ENCODE measurements around the gene SKOR2.

The SKOR2 gene

DNA sequence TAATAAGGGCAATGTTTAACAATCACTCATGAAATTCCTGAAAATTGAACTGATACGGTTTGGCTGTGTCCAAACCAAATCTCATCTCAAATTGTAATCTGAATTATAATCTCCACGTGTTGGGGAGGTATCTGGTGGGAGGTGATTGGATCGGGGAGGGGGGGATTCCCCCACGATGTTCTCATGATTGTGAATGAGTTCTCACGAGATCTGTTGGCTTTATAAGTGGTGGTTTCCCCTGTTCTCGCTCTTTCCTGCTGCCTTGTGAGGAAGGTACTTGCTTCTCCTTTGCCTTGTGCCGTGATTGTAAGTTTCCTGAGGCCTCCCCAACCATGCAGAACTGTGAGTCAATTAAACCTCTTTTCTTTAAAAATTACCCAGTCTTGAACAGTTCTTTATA, 34.0 kb upstream of the SKOR2 start:
- in situ Hi-C loops (cut with HindIII; ENCODE audit: low sequenced_read_pairs): no loop called here
- H3K4me3 ChIP-seq (ENCODE audit: low read depth, low read length): no peak overlapping the region
- DNase-seq (ENCODE audit: low read depth): no peak
- TF ChIP-seq, protein P1, sequence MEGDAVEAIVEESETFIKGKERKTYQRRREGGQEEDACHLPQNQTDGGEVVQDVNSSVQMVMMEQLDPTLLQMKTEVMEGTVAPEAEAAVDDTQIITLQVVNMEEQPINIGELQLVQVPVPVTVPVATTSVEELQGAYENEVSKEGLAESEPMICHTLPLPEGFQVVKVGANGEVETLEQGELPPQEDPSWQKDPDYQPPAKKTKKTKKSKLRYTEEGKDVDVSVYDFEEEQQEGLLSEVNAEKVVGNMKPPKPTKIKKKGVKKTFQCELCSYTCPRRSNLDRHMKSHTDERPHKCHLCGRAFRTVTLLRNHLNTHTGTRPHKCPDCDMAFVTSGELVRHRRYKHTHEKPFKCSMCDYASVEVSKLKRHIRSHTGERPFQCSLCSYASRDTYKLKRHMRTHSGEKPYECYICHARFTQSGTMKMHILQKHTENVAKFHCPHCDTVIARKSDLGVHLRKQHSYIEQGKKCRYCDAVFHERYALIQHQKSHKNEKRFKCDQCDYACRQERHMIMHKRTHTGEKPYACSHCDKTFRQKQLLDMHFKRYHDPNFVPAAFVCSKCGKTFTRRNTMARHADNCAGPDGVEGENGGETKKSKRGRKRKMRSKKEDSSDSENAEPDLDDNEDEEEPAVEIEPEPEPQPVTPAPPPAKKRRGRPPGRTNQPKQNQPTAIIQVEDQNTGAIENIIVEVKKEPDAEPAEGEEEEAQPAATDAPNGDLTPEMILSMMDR (IDR thresholded peaks at IDR 0.05; ENCODE audit: low read depth, low read length, missing control alignments): no peak

DNA sequence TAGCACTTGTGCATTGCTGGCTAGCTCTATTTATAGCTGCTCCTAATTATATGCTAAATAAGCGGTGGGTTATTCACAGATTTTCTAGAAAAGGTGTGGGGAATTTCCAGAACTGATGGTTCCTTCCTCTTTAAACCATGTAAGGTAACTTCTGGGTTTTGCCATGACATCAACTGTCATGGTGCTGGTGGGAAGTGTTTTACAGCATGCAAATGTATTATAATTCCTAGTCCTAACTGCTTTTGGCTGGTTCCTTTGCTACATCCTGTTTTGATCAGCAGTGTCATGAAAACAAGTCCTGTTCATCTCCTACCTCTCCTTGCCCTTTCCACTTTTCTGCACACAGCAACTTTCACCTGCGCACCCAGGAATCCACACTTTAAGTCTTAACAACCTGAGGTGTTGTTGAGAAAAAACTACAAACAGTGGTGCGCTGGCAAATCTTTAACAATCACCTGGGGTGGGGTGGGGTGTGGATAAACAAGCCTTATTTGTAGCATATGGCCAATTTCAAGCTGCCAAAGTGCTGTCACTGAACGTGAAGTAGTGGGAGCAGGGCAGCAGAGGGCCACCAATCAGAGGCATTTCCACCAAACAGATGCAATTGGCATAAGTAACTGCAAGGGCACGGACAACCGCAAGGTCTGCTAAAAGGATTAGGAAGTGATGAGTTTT, 33.4 kb upstream of the SKOR2 start:
- TF ChIP-seq, protein P1 (IDR thresholded peaks at IDR 0.05; ENCODE audit: low read depth, low read length, missing control alignments): no peak
- in situ Hi-C loops (cut with HindIII; ENCODE audit: low sequenced_read_pairs): no loop called here
- no peak overlapping the region for H3K4me3 ChIP-seq (ENCODE audit: low read depth, low read length)
- no peak for DNase-seq (ENCODE audit: low read depth)

DNA sequence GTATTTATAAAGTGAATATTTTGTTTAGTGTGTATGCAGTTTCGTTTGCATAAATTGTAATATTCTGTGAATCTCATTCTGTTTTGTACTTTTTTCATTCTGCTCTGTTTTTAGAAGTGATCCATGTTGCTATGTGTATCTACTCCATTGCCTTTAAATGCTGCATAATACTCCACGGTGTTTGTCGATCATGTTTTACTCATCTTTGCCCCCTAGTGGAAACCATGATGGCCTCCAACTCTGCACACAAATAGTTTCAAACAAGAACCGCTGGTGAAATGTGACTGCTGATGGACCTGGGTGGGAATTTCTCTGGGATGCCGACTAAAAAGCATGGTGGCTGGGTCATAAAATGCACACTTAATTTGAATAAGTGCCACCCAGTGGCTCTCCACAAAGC, 32.0 kb upstream of the SKOR2 start:
- in situ Hi-C loops (cut with HindIII; ENCODE audit: low sequenced_read_pairs): no loop called here
- no peak for DNase-seq (ENCODE audit: low read depth)
- H3K4me3 ChIP-seq (ENCODE audit: low read depth, low read length): no peak overlapping the region
- TF ChIP-seq, protein P1 (IDR thresholded peaks at IDR 0.05; ENCODE audit: low read depth, low read length, missing control alignments): peak; percentile 54

DNA sequence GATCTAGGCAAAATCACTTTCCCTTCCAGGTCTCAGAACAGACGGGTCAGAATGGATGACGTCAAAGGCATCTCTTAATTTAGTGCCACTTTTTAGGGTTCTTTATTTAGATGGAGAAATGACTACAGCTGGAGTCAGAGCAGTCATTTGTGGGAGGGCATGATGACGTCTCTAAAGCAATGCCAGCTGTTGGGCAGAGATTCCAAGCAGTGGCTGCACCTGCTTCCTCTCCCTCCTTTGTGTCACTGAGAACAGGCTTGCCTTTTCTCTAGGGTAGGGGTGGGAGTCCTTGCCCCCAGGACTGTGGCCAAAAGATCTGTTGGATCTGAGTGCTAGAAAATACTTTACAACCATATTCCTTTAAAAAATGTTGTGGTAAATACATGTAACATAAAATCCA, 28.7 kb upstream of the SKOR2 start:
- H3K4me3 ChIP-seq (ENCODE audit: low read depth, low read length): no peak overlapping the region
- in situ Hi-C loops (cut with HindIII; ENCODE audit: low sequenced_read_pairs): no loop called here
- TF ChIP-seq, protein P1 (IDR thresholded peaks at IDR 0.05; ENCODE audit: low read depth, low read length, missing control alignments): no peak
- DNase-seq (ENCODE audit: low read depth): no peak

DNA sequence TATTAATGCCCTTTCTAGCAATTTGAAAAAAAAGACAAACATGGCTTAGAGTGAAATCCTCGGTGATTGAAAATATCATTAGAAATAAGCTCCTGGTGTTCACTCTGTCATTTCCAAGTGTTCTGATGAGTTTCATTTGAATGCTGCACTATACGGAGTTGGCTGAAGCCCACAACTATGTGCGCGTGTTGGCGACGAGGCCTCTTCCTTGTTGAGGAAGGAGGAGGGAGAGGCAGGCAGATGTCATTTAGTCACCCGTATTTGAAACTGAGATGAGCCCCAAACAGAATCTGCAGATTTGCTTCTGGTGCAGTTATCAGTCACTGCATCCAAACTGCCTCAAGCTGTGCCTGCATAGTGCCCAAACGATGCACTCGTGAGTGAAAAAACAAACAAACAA, 23.5 kb upstream of the SKOR2 start:
- in situ Hi-C loops (cut with HindIII; ENCODE audit: low sequenced_read_pairs): no loop called here
- no peak overlapping the region for H3K4me3 ChIP-seq (ENCODE audit: low read depth, low read length)
- no peak for DNase-seq (ENCODE audit: low read depth)
- TF ChIP-seq, protein P1 (IDR thresholded peaks at IDR 0.05; ENCODE audit: low read depth, low read length, missing control alignments): no peak

DNA sequence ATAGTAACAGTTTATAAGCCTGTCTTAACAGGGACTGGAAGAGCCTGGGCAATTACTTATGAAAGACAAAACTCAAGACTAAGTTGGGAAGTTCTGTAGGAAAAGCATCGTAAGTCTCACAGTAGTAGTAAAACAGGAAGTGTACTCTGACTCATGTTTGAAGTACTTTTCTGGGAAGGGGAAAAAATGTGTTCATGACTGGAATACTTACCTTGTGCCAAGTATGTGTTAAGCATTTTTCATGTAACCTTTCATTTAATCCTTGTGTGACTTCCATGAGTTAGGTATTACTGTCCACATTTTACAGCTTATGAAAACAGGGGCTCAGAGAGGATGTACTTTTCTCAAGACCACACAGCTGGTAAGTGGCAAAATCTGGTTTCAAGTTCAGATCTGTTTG, 13.7 kb upstream of the SKOR2 start:
- DNase-seq (ENCODE audit: low read depth): peak; percentile 28
- no peak overlapping the region for H3K4me3 ChIP-seq (ENCODE audit: low read depth, low read length)
- TF ChIP-seq, protein P1 (IDR thresholded peaks at IDR 0.05; ENCODE audit: low read depth, low read length, missing control alignments): no peak
- in situ Hi-C loops (cut with HindIII; ENCODE audit: low sequenced_read_pairs): no loop called here
